Peyer's patch (tissue), 4 donors: Measurements from ENCODE around the gene GBE1.

ENCODE experiments used
- POLR2A ChIP-seq, 2 donors: fragments of 450-650 bp; IDR thresholded peaks; one replicate each; pipeline ENCODE4 v1.5.1; 2017; ENCODE audit warnings: antibody characterized with exemption in 2 of 2, mild to moderate bottlenecking in 2 of 2, moderate library complexity in 2 of 2
- TF ChIP-seq, protein P1 (sequence below), 6 experiments: fragments of 450-650 bp in 4 of 6; fragments of 200-600 bp in 2 of 6; sonication (generic) in 1 of 6; IDR thresholded peaks; one replicate each; pipeline ENCODE4 v1.5.1; 2017 to 2019; ENCODE audit warnings: antibody characterized with exemption in 6 of 6, mild to moderate bottlenecking in 3 of 6, moderate library complexity in 1 of 6

DNA sequence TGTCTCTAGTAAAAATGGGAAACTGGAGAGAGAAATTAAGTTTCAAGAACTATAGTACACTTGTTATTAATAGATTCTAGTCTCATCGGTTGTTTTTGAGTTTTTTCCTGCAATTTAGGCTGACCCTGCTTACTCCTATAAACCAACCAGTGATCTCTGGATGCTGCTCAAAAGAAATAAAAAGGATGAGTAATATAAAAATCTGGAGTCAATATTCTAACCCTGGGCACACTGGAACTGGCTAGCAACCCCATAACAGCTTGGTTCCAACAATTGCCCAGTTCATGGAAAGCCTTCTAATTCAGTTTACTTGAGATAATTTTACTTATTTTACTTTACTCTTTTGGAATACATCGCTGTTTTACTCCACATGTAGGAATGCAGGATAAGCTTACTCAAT is 211.6 kb downstream of the GBE1 start:
- TF ChIP-seq POLR2A (IDR thresholded peaks at IDR 0.05) = no peak
- TF ChIP-seq, protein P1, sequence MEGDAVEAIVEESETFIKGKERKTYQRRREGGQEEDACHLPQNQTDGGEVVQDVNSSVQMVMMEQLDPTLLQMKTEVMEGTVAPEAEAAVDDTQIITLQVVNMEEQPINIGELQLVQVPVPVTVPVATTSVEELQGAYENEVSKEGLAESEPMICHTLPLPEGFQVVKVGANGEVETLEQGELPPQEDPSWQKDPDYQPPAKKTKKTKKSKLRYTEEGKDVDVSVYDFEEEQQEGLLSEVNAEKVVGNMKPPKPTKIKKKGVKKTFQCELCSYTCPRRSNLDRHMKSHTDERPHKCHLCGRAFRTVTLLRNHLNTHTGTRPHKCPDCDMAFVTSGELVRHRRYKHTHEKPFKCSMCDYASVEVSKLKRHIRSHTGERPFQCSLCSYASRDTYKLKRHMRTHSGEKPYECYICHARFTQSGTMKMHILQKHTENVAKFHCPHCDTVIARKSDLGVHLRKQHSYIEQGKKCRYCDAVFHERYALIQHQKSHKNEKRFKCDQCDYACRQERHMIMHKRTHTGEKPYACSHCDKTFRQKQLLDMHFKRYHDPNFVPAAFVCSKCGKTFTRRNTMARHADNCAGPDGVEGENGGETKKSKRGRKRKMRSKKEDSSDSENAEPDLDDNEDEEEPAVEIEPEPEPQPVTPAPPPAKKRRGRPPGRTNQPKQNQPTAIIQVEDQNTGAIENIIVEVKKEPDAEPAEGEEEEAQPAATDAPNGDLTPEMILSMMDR (IDR thresholded peaks at IDR 0.05) = no peak
